ENCODE measurements around the gene MAGEA1.

MAGEA1 gene

GRCh38 chrX:153190381-153190780 is 11.3 kb downstream of the MAGEA1 start:
- WGBS, 2 donors (ENCODE audit: extremely low coverage in 2 of 2, insufficient read length in 2 of 2, insufficient replicate concordance in 1 of 2), result no CpG with 5 or more reads among the region's 1 CpG
- H3K4ac ChIP-seq (ENCODE audit: low read length), result no peak overlapping the region
- H3K79me1 ChIP-seq (ENCODE audit: low read depth, low read length), result no peaks in the 10 kb centered on the region
- H2BK5ac ChIP-seq (ENCODE audit: low read length), result no peak overlapping the region
- no peak for DNase-seq (ENCODE audit: low spot score)
- no peaks in the 10 kb centered on the region for H3K9me3 ChIP-seq (replicated peaks in 1 of 2; ENCODE audit: control insufficient read depth in 2 of 2, insufficient read depth in 1 of 2, low read depth in 1 of 2, low read length in 2 of 2)
- no peak overlapping the region for H2BK12ac ChIP-seq (ENCODE audit: low read length)
- H3K9ac ChIP-seq (ENCODE audit: low read depth, low read length, poor library complexity), result no peak overlapping the region
- H3K27me3 ChIP-seq (ENCODE audit: control insufficient read depth in 3 of 3, insufficient read depth in 3 of 3, low read depth in 1 of 3, low read length in 3 of 3), result peaks cover 0 to 21% (median 0%) of the 10 kb centered on the region in 3 experiments
- H4K8ac ChIP-seq (ENCODE audit: low read depth, low read length), result no peak overlapping the region
- H2AK5ac ChIP-seq (ENCODE audit: low read depth, low read length), result no peak overlapping the region
- no peak overlapping the region for H3K23ac ChIP-seq (ENCODE audit: low read depth, low read length, poor library complexity)
- no peak overlapping the region for H3K14ac ChIP-seq (ENCODE audit: low read length)
- no peak overlapping the region for H2BK120ac ChIP-seq (ENCODE audit: low read depth, low read length)
- no peaks in the 10 kb centered on the region for H3K4me1 ChIP-seq (ENCODE audit: control insufficient read depth in 2 of 2, insufficient read depth in 1 of 2, low read depth in 1 of 2, low read length in 2 of 2)
- no peak overlapping the region for H3K4me2 ChIP-seq (ENCODE audit: insufficient read depth, low read length, poor library complexity, severe bottlenecking)
- no peaks in the 10 kb centered on the region for H3K36me3 ChIP-seq (replicated peaks in 1 of 2; ENCODE audit: control insufficient read depth in 2 of 2, insufficient read depth in 2 of 2, low read length in 2 of 2)
- no peak overlapping the region for H2AFZ ChIP-seq (ENCODE audit: low read length)
- no peak overlapping the region for H3K27ac ChIP-seq (replicated peaks; ENCODE audit: low read length)
- H3K4me3 ChIP-seq (ENCODE audit: low read length in 2 of 2), result no peak overlapping the region
- no peak overlapping the region for H3K18ac ChIP-seq (ENCODE audit: low read length)
- no peak overlapping the region for H4K91ac ChIP-seq (ENCODE audit: low read depth, low read length, poor library complexity)
- no peak overlapping the region for H2BK15ac ChIP-seq (ENCODE audit: low read length)

GRCh38 chrX:153200462-153200861 is 21.4 kb downstream of the MAGEA1 start:
- Histone ChIP-seq H3K27me3 (ENCODE audit: control insufficient read depth in 3 of 3, insufficient read depth in 3 of 3, low read depth in 1 of 3, low read length in 3 of 3) (peaks cover 0 to 43% (median 0%) of the 10 kb centered on the region in 3 experiments), H3K4me3 (ENCODE audit: low read length in 2 of 2) (no peak overlapping the region), H3K23ac (ENCODE audit: low read depth, low read length, poor library complexity) (no peak overlapping the region), H3K9me3 (replicated peaks in 1 of 2; ENCODE audit: control insufficient read depth in 2 of 2, insufficient read depth in 1 of 2, low read depth in 1 of 2, low read length in 2 of 2) (no peaks in the 10 kb centered on the region), H2BK120ac (ENCODE audit: low read depth, low read length) (no peak overlapping the region), H3K27ac (replicated peaks; ENCODE audit: low read length) (no peak overlapping the region), H2AFZ (ENCODE audit: low read length) (no peak overlapping the region), H3K4ac (ENCODE audit: low read length) (no peak overlapping the region), H2BK5ac (ENCODE audit: low read length) (no peak overlapping the region), H4K91ac (ENCODE audit: low read depth, low read length, poor library complexity) (no peak overlapping the region), H3K14ac (ENCODE audit: low read length) (no peak overlapping the region), H2AK5ac (ENCODE audit: low read depth, low read length) (no peak overlapping the region), H3K18ac (ENCODE audit: low read length) (no peak overlapping the region), H3K36me3 (replicated peaks in 1 of 2; ENCODE audit: control insufficient read depth in 2 of 2, insufficient read depth in 2 of 2, low read length in 2 of 2) (no peaks in the 10 kb centered on the region), H3K9ac (ENCODE audit: low read depth, low read length, poor library complexity) (no peak overlapping the region), H2BK12ac (ENCODE audit: low read length) (no peak overlapping the region), H2BK15ac (ENCODE audit: low read length) (no peak overlapping the region), H4K8ac (ENCODE audit: low read depth, low read length) (no peak overlapping the region), H3K4me1 (ENCODE audit: control insufficient read depth in 2 of 2, insufficient read depth in 1 of 2, low read depth in 1 of 2, low read length in 2 of 2) (no peaks in the 10 kb centered on the region), H3K4me2 (ENCODE audit: insufficient read depth, low read length, poor library complexity, severe bottlenecking) (no peak overlapping the region), H3K79me1 (ENCODE audit: low read depth, low read length) (no peaks in the 10 kb centered on the region)
- DNase-seq (ENCODE audit: low spot score), result no peak
- no CpG with 5 or more reads among the region's 2 CpGs for WGBS, 2 donors (ENCODE audit: extremely low coverage in 2 of 2, insufficient read length in 2 of 2, insufficient replicate concordance in 1 of 2)

GRCh38 chrX:153206425-153207046 is 27.5 kb downstream of the MAGEA1 start:
- no peaks in the 10 kb centered on the region for H3K36me3 ChIP-seq (replicated peaks in 1 of 2; ENCODE audit: control insufficient read depth in 2 of 2, insufficient read depth in 2 of 2, low read length in 2 of 2)
- H3K14ac ChIP-seq (ENCODE audit: low read length), result no peak overlapping the region
- DNase-seq (ENCODE audit: low spot score), result no peak
- no peak overlapping the region for H3K4ac ChIP-seq (ENCODE audit: low read length)
- H3K23ac ChIP-seq (ENCODE audit: low read depth, low read length, poor library complexity), result no peak overlapping the region
- H3K18ac ChIP-seq (ENCODE audit: low read length), result no peak overlapping the region
- H3K4me2 ChIP-seq (ENCODE audit: insufficient read depth, low read length, poor library complexity, severe bottlenecking), result no peak overlapping the region
- H3K27me3 ChIP-seq (ENCODE audit: control insufficient read depth in 3 of 3, insufficient read depth in 3 of 3, low read depth in 1 of 3, low read length in 3 of 3), result peaks cover 0 to 44% (median 0%) of the 10 kb centered on the region in 3 experiments
- no peak overlapping the region for H2AFZ ChIP-seq (ENCODE audit: low read length)
- no peak overlapping the region for H4K91ac ChIP-seq (ENCODE audit: low read depth, low read length, poor library complexity)
- H3K27ac ChIP-seq (replicated peaks; ENCODE audit: low read length), result no peak overlapping the region
- H2BK12ac ChIP-seq (ENCODE audit: low read length), result no peak overlapping the region
- no peak overlapping the region for H2BK5ac ChIP-seq (ENCODE audit: low read length)
- H2BK15ac ChIP-seq (ENCODE audit: low read length), result no peak overlapping the region
- no peak overlapping the region for H2BK120ac ChIP-seq (ENCODE audit: low read depth, low read length)
- no CpG with 5 or more reads among the region's 8 CpGs for WGBS, 2 donors (ENCODE audit: extremely low coverage in 2 of 2, insufficient read length in 2 of 2, insufficient replicate concordance in 1 of 2)
- H3K9ac ChIP-seq (ENCODE audit: low read depth, low read length, poor library complexity), result no peak overlapping the region
- H3K79me1 ChIP-seq (ENCODE audit: low read depth, low read length), result no peaks in the 10 kb centered on the region
- H3K9me3 ChIP-seq (replicated peaks in 1 of 2; ENCODE audit: control insufficient read depth in 2 of 2, insufficient read depth in 1 of 2, low read depth in 1 of 2, low read length in 2 of 2), result no peaks in the 10 kb centered on the region
- no peak overlapping the region for H3K4me3 ChIP-seq (ENCODE audit: low read length in 2 of 2)
- no peaks in the 10 kb centered on the region for H3K4me1 ChIP-seq (ENCODE audit: control insufficient read depth in 2 of 2, insufficient read depth in 1 of 2, low read depth in 1 of 2, low read length in 2 of 2)
- H2AK5ac ChIP-seq (ENCODE audit: low read depth, low read length), result no peak overlapping the region
- H4K8ac ChIP-seq (ENCODE audit: low read depth, low read length), result no peak overlapping the region

GRCh38 chrX:153209347-153209746 is 30.3 kb downstream of the MAGEA1 start:
- H3K4me2 ChIP-seq (ENCODE audit: insufficient read depth, low read length, poor library complexity, severe bottlenecking), result no peak overlapping the region
- H3K27ac ChIP-seq (replicated peaks; ENCODE audit: low read length), result no peak overlapping the region
- no peak overlapping the region for H2AK5ac ChIP-seq (ENCODE audit: low read depth, low read length)
- no peak overlapping the region for H2BK5ac ChIP-seq (ENCODE audit: low read length)
- no peaks in the 10 kb centered on the region for H3K4me1 ChIP-seq (ENCODE audit: control insufficient read depth in 2 of 2, insufficient read depth in 1 of 2, low read depth in 1 of 2, low read length in 2 of 2)
- no CpG with 5 or more reads among the region's 3 CpGs for WGBS, 2 donors (ENCODE audit: extremely low coverage in 2 of 2, insufficient read length in 2 of 2, insufficient replicate concordance in 1 of 2)
- no peak overlapping the region for H3K4me3 ChIP-seq (ENCODE audit: low read length in 2 of 2)
- H3K79me1 ChIP-seq (ENCODE audit: low read depth, low read length), result no peaks in the 10 kb centered on the region
- no peak overlapping the region for H2BK12ac ChIP-seq (ENCODE audit: low read length)
- no peak overlapping the region for H3K4ac ChIP-seq (ENCODE audit: low read length)
- no peaks in the 10 kb centered on the region for H3K9me3 ChIP-seq (replicated peaks in 1 of 2; ENCODE audit: control insufficient read depth in 2 of 2, insufficient read depth in 1 of 2, low read depth in 1 of 2, low read length in 2 of 2)
- H3K18ac ChIP-seq (ENCODE audit: low read length), result no peak overlapping the region
- no peak overlapping the region for H3K9ac ChIP-seq (ENCODE audit: low read depth, low read length, poor library complexity)
- no peak overlapping the region for H4K8ac ChIP-seq (ENCODE audit: low read depth, low read length)
- no peak overlapping the region for H4K91ac ChIP-seq (ENCODE audit: low read depth, low read length, poor library complexity)
- no peak overlapping the region for H2BK120ac ChIP-seq (ENCODE audit: low read depth, low read length)
- DNase-seq (ENCODE audit: low spot score), result no peak
- H3K27me3 ChIP-seq (ENCODE audit: control insufficient read depth in 3 of 3, insufficient read depth in 3 of 3, low read depth in 1 of 3, low read length in 3 of 3), result peaks cover 0 to 35% (median 0%) of the 10 kb centered on the region in 3 experiments
- no peak overlapping the region for H3K23ac ChIP-seq (ENCODE audit: low read depth, low read length, poor library complexity)
- H3K36me3 ChIP-seq (replicated peaks in 1 of 2; ENCODE audit: control insufficient read depth in 2 of 2, insufficient read depth in 2 of 2, low read length in 2 of 2), result no peaks in the 10 kb centered on the region
- no peak overlapping the region for H3K14ac ChIP-seq (ENCODE audit: low read length)
- no peak overlapping the region for H2AFZ ChIP-seq (ENCODE audit: low read length)
- no peak overlapping the region for H2BK15ac ChIP-seq (ENCODE audit: low read length)

Data from neuronal stem cell (in vitro differentiated cells).